OCI-LY3 (cell line): ENCODE data around the gene IL4I1.

Experiments used
- H2AFZ ChIP-seq: fragments of 200-600, 300-600 bp; shearing (Covaris generic); 2 replicates; pipeline ENCODE4 v1.6.0; 2014; ENCODE audit warnings: antibody characterized with exemption, low read depth, low read length
- H3K27ac ChIP-seq: fragments of 200-600, 300-600 bp; sonication (generic); 2 replicates; pipeline ENCODE4 v1.5.1; 2014; ENCODE audit warnings: mild to moderate bottlenecking, low read length, moderate library complexity, mixed read lengths
- H3K27me3 ChIP-seq: fragments of 200-600, 300-600 bp; sonication (generic); 2 replicates; pipeline ENCODE4 v1.6.1; 2014; ENCODE audit warnings: low read depth, low read length, mixed read lengths
- H3K36me3 ChIP-seq: fragments of 200-600, 300-600 bp; sonication (generic); replicated peaks from 2 replicates; pipeline ENCODE3; 2014; ENCODE audit warnings: low read depth, low read length, mixed read lengths
- H3K4me1 ChIP-seq: fragments of 300-600, 200-600 bp; sonication (generic); 2 replicates; pipeline ENCODE4 v1.6.1; 2014; ENCODE audit warnings: low read length, mixed read lengths
- H3K4me2 ChIP-seq: fragments of 200-600, 300-600 bp; sonication (generic); 2 replicates; pipeline ENCODE4 v1.6.1; 2014; ENCODE audit warnings: low read length, mixed read lengths
- H3K4me3 ChIP-seq: fragments of 300-600, 200-600 bp; sonication (generic); 2 replicates; pipeline ENCODE4 v1.5.1; 2014; ENCODE audit warnings: antibody characterized with exemption, mild to moderate bottlenecking, low read length, moderate library complexity
- H3K79me2 ChIP-seq: fragments of 300-600, 200-600 bp; shearing (Covaris generic); 2 replicates; pipeline ENCODE4 v1.6.1; 2014; ENCODE audit warnings: mild to moderate bottlenecking, low read length, mixed read lengths
- H3K9ac ChIP-seq: fragments of 300-600, 200-600 bp; shearing (Covaris generic); 2 replicates; pipeline ENCODE4 v1.6.0; 2014; ENCODE audit warnings: mild to moderate bottlenecking, low read length, moderate library complexity
- H3K9me3 ChIP-seq: fragments of 200-600, 300-600 bp; shearing (Covaris generic); 2 replicates; pipeline ENCODE4 v1.6.1; 2014; ENCODE audit warnings: low read length, mixed read lengths; ENCODE audit not compliant: insufficient read depth
- H4K20me1 ChIP-seq: fragments of 200-600, 300-600 bp; sonication (generic); 2 replicates; pipeline ENCODE4 v1.6.1; 2016; ENCODE audit warnings: low read length, mixed read lengths; ENCODE audit not compliant: insufficient read depth
- CTCF ChIP-seq: fragments of 200-600, 300-600 bp; sonication (generic); IDR thresholded peaks from 2 replicates; pipeline ENCODE4 v1.5.1; 2014; ENCODE audit warnings: antibody characterized with exemption, low read length, low read depth
- EZH2phosphoT487 ChIP-seq: fragments of 200-600 bp; shearing (Covaris generic); IDR thresholded peaks from 2 replicates; pipeline ENCODE4 v1.6.1; 2018; ENCODE audit warnings: antibody characterized with exemption, mixed run types, low read depth

Gene IL4I1

GRCh38 chr19:49856574-49857021, 40.1 kb downstream of the IL4I1 start:
- Histone ChIP-seq H2AFZ (no peak overlapping the region), H3K36me3 (peaks cover 51% of the 10 kb centered on the region), H3K9me3 (no peaks in the 10 kb centered on the region), H3K4me1 (peaks cover 19% of the 10 kb centered on the region), H3K27ac (no peak overlapping the region), H3K79me2 (peaks cover 29% of the 10 kb centered on the region), H4K20me1 (peaks cover 43% of the 10 kb centered on the region), H3K4me2 (no peak overlapping the region), H3K27me3 (no peaks in the 10 kb centered on the region), H3K9ac (no peak overlapping the region), H3K4me3 (no peak overlapping the region)
- TF ChIP-seq EZH2phosphoT487: no peak

DNA sequence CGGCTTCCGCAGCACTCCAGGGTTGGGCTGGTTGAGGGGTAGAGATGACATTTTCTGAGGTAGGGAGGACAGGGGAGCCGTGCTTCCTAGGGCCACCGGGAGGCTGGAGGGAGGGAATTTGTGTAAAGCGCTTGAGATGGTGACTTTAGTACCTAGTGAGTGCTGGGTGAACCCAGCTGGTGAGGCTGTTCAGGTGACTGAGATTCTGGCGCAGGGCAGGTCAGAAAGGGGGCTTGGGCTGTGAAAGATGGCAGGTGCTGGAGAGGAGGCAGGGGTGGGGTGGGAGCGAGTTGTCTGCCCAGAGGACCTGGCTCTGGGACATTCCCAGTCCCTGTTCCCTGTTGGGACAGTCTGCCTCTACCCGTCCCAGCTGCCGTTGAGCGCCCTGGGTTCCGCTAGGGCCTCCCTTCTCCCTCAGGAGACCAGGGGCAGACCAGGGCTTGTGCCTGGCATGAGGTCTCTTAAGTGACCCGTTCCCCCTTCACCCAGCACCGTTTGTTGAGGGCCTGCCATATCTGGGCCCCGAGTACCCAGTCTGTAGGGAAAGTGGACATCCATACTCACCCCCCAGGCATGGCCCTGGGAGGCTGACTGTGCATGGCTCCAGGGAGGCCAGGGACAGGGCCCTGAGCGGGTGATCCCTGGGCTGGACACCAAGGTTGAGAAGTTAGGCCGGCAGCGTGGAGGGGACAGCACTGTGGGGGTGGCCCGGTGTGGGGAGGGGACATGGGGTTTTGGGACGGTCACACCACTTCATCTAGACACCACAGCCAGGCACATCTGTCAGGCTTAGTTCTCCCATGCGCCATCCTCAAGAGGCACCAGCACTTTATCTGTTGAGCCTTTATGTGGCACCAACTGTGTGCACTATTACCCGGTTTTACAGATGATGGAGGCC, 40.8 kb downstream of the IL4I1 start:
- peaks cover 48% of the 10 kb centered on the region for H3K36me3 ChIP-seq
- no peak overlapping the region for H3K9ac ChIP-seq
- no peaks in the 10 kb centered on the region for H3K9me3 ChIP-seq
- H3K27ac ChIP-seq: no peak overlapping the region
- H3K4me3 ChIP-seq: no peak overlapping the region
- no peaks in the 10 kb centered on the region for H3K27me3 ChIP-seq
- H2AFZ ChIP-seq: no peak overlapping the region
- peaks cover 29% of the 10 kb centered on the region for H3K79me2 ChIP-seq
- peaks cover 43% of the 10 kb centered on the region for H4K20me1 ChIP-seq
- TF ChIP-seq EZH2phosphoT487 (no peak), CTCF (no peak)
- peaks cover 19% of the 10 kb centered on the region for H3K4me1 ChIP-seq
- H3K4me2 ChIP-seq: no peak overlapping the region

- H3K4me2 ChIP-seq: no peak overlapping the region
- peaks cover 29% of the 10 kb centered on the region for H3K79me2 ChIP-seq
- H3K36me3 ChIP-seq: peaks cover 43% of the 10 kb centered on the region
- H2AFZ ChIP-seq: no peak overlapping the region
- no peaks in the 10 kb centered on the region for H3K9me3 ChIP-seq
- peaks cover 19% of the 10 kb centered on the region for H3K4me1 ChIP-seq
- TF ChIP-seq CTCF: no peak
- TF ChIP-seq EZH2phosphoT487: no peak
- no peak overlapping the region for H3K9ac ChIP-seq
- peaks cover 43% of the 10 kb centered on the region for H4K20me1 ChIP-seq
- no peaks in the 10 kb centered on the region for H3K27me3 ChIP-seq
- no peak overlapping the region for H3K4me3 ChIP-seq
- no peak overlapping the region for H3K27ac ChIP-seq
Measured at GRCh38 chr19:49855277-49855675, 41.4 kb downstream of the IL4I1 start.

DNA sequence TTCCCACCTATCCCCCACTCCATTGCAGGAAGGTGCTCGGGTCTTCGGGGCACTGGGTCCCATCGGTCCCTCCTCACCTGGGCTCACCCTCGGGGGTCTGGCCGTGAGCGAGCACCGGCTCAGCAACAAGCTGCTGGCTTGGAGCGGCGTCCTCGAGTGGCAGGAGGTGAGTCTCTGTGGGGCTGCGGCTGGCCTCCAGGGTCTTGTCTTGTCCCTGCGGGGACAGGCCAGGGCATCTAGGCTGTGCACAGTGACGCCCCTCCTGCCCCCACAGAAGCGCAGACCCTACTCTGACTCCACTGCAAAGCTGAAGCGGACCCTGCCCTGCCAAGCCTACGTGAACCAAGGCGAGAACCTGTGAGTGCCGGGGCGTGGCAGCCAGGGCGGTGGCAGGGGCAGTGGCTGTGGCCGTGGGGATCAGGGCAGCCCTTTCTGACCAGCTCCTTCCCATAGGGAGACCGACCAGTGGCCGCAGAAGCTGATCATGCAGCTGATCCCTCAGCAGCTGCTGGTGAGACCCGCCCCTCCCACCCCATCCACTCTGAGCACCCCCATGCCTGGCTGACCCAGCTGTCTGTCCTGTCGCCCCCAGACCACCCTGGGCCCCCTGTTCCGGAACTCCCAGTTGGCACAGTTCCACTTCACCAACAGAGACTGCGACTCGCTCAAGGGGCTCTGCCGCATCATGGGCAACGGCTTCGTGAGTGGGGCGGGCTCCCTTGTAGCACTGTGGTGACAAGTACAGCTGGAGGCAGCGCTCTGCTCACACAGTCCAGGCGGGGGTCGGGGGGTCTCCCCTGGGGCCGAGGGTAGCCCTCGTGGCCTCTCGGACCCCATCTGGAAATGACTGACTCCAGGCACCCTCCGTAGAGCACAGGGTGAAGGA, 42.1 kb downstream of the IL4I1 start:
- Histone ChIP-seq H3K4me1 (peaks cover 23% of the 10 kb centered on the region), H3K27me3 (no peaks in the 10 kb centered on the region), H3K79me2 (peaks cover 29% of the 10 kb centered on the region), H2AFZ (no peak overlapping the region), H3K4me2 (no peak overlapping the region), H3K4me3 (no peak overlapping the region), H3K36me3 (peaks cover 43% of the 10 kb centered on the region), H3K9ac (no peak overlapping the region), H4K20me1 (peaks cover 43% of the 10 kb centered on the region), H3K27ac (no peak overlapping the region), H3K9me3 (no peaks in the 10 kb centered on the region)
- no peak for TF ChIP-seq EZH2phosphoT487
- no peak for TF ChIP-seq CTCF
